ENCODE results near the gene ITCH.
"Not testable (repeated sequence)": the region's sequence is repeated elsewhere in the genome, so short reads cannot be mapped to it uniquely, and the experiment has no call there.

ITCH gene

DNA sequence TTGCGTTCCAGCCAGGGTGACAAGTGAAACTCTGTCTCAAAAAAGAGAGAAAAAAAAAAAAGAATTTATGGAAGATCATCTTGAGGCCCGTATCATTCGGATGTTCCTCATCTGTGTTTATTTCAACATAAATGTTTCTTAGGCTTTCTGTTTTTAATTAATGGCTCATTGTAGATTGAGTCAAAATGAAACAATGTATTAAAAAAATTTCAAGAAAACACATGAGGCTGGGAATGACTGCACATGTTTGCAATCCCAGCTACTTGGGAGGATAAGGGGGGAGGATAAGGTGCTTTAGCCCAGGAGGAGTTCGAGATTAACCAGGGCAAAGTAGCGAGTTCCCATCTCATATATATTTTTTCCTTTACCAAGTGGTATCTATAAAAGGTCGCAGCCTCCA is 47.3 kb downstream of the ITCH start:
- Histone ChIP-seq H3K27me3 (no peaks in the 10 kb centered on the region), H3K36me3 (peaks cover 61% of the 10 kb centered on the region), H3K4me1 (ENCODE audit: control insufficient read depth in 1 of 2, insufficient read depth in 1 of 2, low read depth in 1 of 2, low read length in 1 of 2) (peaks cover 8 to 10% of the 10 kb centered on the region in 2 experiments), H3K9me3 (no peaks in the 10 kb centered on the region), H3K27ac (no peak overlapping the region), H3K4me3 (ENCODE audit: low read depth in 1 of 2, low read length in 1 of 2) (no peak overlapping the region)
- TF ChIP-seq CTCF (IDR thresholded peaks at IDR 0.05), result no peak

GRCh38 chr20:34412453-34412852 is 49.4 kb downstream of the ITCH start:
- Histone ChIP-seq H3K27ac (peak overlapping the region; percentile 6), H3K4me1 (ENCODE audit: control insufficient read depth in 1 of 2, insufficient read depth in 1 of 2, low read depth in 1 of 2, low read length in 1 of 2) (peaks cover 9 to 10% of the 10 kb centered on the region in 2 experiments), H3K27me3 (no peaks in the 10 kb centered on the region), H3K4me3 (ENCODE audit: low read depth in 1 of 2, low read length in 1 of 2) (no peak overlapping the region), H3K9me3 (no peaks in the 10 kb centered on the region), H3K36me3 (peaks cover 77% of the 10 kb centered on the region)
- TF ChIP-seq CTCF (IDR thresholded peaks at IDR 0.05), result no peak

DNA sequence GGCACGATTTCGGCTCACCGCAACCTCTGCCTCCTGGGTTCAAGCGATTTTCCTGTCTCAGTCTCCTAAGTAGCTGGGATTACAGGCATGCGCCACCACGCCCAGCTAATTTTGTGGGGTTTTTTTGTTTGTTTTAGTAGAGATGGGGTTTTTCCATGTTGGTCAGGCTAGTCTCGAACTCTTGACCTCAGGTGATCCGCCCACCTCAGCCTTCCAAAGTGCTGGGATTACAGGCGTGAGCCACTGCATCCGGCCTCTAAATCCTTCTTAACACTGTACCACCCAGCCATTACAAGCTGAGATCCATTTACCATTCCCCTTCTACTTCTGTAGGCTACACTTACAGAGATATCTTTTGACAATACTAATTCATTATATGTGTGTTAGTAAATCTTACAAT is 51.5 kb downstream of the ITCH start:
- not testable (repeated sequence) for H3K4me1 ChIP-seq (ENCODE audit: control insufficient read depth in 1 of 2, insufficient read depth in 1 of 2, low read depth in 1 of 2, low read length in 1 of 2); H3K9me3 ChIP-seq; H3K4me3 ChIP-seq (ENCODE audit: low read depth in 1 of 2, low read length in 1 of 2); H3K27me3 ChIP-seq
- Histone ChIP-seq H3K36me3 (peaks cover 81% of the 10 kb centered on the region), H3K27ac (peak overlapping the region; percentile 81)

DNA sequence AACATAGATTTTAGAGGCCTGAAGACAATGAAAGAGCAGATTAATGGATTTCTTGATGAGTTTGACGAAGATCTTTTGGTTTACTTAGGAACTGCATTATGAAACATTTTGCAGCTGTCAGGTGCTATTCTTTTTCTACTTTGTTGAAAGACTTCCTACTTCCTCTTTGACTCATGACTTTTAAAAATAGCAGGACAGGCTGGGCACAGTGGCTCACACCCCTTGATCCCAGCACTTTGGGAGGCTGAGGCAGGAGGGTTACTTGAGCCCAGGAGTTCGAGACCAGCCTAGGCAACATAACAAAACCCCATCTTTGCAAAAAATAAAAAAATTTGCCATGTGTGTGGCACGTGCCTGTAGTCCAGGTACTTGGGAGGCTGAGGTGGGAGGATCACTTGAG is 52.0 kb downstream of the ITCH start:
- peak overlapping the region; percentile 81 for H3K27ac ChIP-seq
- no peak overlapping the region for H3K4me3 ChIP-seq (ENCODE audit: low read depth in 1 of 2, low read length in 1 of 2)
- no peaks in the 10 kb centered on the region for H3K27me3 ChIP-seq
- peaks cover 81% of the 10 kb centered on the region for H3K36me3 ChIP-seq
- H3K4me1 ChIP-seq (ENCODE audit: control insufficient read depth in 1 of 2, insufficient read depth in 1 of 2, low read depth in 1 of 2, low read length in 1 of 2), result peaks cover 9 to 10% of the 10 kb centered on the region in 2 experiments
- no peak for TF ChIP-seq CTCF (IDR thresholded peaks at IDR 0.05)
- no peaks in the 10 kb centered on the region for H3K9me3 ChIP-seq

DNA sequence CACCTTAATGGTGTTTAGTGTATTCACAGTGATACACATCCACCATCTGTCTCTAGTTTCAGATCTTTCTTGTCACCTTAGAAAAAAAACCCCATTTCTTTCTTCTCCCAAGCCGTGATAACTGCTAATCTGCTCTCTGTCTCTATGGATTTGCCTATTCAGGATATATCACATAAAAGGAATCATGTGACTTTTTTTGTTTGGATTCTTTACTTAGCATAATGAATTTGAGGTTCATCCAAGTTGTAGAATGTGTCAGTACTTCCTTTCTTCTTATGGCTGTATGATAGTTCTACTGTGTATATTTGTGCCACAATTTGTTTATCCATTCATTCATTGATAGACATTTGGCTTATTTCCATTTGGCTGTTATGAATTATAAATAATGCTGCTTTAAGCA is 57.1 kb downstream of the ITCH start:
- H3K27me3 ChIP-seq, result no peaks in the 10 kb centered on the region
- no peak for TF ChIP-seq CTCF (IDR thresholded peaks at IDR 0.05)
- no peak overlapping the region for H3K4me3 ChIP-seq (ENCODE audit: low read depth in 1 of 2, low read length in 1 of 2)
- H3K36me3 ChIP-seq, result peaks cover 75% of the 10 kb centered on the region
- H3K9me3 ChIP-seq, result no peaks in the 10 kb centered on the region
- H3K4me1 ChIP-seq (ENCODE audit: control insufficient read depth in 1 of 2, insufficient read depth in 1 of 2, low read depth in 1 of 2, low read length in 1 of 2), result peaks cover 3 to 4% of the 10 kb centered on the region in 2 experiments
- H3K27ac ChIP-seq, result no peak overlapping the region

GRCh38 chr20:34420975-34421374 is 57.9 kb downstream of the ITCH start:
- H3K9me3 ChIP-seq, result no peaks in the 10 kb centered on the region
- TF ChIP-seq CTCF (IDR thresholded peaks at IDR 0.05), result no peak
- H3K27ac ChIP-seq, result no peak overlapping the region
- peaks cover 76% of the 10 kb centered on the region for H3K36me3 ChIP-seq
- H3K4me1 ChIP-seq (ENCODE audit: control insufficient read depth in 1 of 2, insufficient read depth in 1 of 2, low read depth in 1 of 2, low read length in 1 of 2), result no peaks in the 10 kb centered on the region
- H3K4me3 ChIP-seq (ENCODE audit: low read depth in 1 of 2, low read length in 1 of 2), result no peak overlapping the region
- no peaks in the 10 kb centered on the region for H3K27me3 ChIP-seq
